ENCODE measurements around the gene KCP.
"Not testable (repeated sequence)": the region's sequence is repeated elsewhere in the genome, so short reads cannot be mapped to it uniquely, and the experiment has no call there.

Gene KCP

DNA sequence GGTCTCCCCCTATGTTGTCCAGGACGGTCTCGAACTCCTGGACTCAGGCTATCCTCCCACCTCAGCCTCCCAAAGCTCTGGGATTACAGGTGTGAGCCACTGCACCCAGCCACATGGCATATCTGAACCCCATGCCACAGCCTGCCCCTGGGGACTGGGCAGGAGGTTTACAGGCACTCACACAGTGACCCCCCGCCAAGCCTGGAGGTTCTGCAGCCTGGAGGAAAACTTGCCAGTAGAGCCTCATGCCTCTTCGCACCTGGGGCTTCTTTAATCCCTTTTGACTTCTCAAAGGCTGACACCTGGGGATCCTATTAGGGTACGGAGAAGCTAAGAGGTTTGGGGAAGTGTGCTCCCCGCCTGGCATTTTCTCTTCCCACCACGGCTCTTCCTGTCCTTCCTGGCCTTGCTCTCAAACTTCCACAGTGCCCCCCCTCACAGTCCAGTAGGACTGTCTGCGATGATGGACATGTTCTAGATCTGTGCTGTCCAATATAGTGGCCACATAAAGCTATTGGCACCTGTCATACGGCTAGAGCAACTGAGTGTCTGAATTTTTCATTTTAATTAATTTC lies 11.4 kb upstream of the KCP start:
- DNase-seq (ENCODE audit: low spot score), result no peak

DNA sequence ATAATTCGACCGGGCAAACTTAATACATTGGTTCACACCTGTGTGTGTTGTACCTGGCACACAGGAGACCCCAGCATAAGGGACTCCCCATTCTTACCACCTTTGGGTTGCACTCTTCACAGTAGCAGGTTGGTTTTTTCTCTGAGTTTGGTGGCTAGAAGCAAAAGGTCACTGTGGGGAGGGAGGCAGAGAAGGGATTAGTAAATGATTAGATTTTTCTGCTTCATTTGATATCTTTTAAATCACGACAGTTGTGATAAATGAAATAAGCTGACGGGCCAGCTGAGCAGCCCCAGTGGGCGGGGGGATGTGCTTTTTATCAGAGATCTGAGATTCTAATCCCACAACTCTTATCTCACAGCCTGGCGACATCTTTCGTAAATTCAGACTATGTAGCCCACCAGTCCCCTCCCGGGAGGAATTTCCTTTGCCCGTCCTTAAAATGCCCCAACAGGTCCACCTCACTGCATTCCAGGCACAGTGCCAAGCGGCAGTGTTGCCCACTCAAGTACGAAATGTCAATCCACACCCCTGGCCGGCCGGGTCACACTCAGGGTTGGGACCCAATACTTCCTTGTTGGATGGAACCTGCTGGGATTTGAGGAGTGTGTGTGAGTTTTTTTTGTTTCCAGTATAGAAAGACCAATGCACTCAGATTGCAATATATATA lies 10.5 kb upstream of the KCP start:
- DNase-seq (ENCODE audit: low spot score), result no peak

DNA sequence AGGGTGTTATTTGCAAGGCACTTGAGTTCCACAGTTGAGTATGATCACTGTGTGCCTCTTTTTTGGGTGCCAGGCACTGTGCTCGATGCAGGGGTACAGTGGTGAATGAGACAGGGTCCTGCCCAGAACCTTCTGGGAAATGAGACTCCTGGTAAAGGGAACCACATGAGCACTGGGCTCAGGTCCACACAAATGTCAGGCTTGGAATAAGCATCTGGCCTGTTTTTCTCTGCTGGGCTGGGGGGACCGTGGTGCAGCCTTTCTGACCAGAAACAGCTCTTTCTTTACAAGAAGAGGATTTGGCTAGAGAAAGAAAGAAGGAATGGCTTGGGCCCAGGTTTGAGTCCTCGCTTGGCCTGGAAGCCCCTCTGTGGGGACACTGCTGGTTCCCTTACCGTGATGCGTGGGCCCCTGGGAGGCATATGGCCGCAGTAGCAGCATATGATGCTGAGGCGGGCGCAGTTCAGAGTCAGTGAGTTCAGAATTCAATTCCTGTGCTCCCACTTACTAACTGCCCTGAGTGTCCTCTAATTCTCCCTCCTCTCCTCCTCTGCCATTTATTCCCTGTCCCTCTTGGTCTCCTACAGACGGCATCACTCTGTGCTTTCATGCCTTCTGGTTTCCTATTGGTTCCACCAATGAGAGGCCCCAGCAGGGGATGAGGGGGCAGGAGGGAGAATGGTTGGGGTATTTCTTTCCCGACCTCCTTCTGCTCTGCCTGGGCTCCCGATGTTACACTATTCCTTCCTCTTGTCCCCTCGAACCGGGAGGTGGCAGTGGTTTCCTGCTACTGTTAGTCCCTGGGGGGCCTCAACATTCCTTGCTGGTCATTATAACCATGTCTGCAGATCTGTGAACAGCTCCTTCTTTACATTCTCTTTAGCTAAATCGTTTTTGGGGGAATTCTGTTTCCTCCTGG lies 9.6 kb upstream of the KCP start:
- DNase-seq (ENCODE audit: low spot score), result no peak

DNA sequence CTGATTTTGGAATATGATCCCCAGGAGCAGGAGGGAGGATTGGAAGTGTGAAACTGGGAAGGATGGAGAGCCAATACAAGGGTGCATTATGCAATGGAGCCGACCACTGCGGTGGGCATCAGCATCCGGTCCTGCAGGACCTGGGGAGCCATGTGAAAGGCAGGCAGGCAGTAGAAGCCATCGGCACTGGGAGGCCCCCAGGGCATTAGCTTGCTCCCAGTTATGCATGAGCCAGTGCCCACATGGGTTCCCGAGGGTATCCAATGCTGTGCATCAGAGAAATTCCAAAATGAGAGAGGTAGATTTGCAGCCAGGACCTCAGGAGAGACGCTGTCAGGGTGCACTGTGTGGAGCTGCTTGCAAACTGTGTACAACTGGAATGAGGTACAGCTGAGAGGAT lies 8.7 kb upstream of the KCP start:
- no peak for DNase-seq (ENCODE audit: low spot score)

DNA sequence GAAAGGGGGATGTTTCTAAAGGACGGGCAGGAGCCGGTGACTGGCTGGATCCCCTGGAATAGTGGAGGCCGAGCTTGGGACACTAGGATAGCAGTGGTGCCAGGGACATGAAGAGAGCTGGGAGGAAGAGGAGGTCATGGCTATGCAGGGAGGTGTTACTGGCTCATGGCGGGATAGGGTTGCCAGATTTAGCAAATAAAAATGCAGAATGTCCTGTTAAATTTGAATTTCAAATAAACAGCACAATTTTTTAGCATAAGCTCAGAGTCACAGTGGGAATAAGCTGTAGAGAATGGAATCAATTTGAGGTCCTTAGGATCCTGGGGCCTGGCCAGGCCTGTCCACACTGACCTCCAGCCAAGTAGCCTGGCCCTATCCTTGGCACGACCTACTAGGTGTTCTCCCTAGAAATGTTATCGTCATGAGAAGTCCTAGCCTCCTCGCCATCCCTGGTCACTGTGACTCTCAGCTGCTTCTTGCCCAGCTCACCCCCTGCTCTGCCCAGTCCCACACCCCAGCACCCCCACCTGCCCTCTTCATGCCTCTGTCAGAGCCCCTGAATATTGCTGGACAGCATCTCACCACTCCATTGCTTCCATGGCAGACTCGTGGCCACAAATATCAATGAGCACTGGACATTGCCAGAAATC lies 7.6 kb upstream of the KCP start:
- no peak for DNase-seq (ENCODE audit: low spot score)

DNA sequence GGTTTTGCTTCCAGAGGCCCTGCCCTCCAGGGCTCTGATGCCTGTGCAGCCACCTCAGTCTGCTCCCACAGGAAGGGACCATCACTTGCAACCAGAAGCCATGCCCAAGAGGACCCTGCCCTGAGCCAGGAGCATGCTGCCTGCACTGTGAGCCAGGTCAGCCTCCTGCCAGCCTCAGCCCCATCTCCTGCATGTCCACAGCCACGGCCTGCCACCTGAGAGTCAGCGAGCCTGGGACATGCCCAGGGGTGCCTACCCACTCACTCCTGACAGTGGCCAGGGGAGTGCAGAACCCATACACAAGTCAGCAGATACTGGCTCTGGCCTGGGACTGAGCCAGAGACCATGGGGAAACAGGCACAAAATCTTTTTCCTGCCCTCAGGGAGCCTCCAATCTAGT lies 6.6 kb upstream of the KCP start:
- no peak for DNase-seq (ENCODE audit: low spot score)

DNA sequence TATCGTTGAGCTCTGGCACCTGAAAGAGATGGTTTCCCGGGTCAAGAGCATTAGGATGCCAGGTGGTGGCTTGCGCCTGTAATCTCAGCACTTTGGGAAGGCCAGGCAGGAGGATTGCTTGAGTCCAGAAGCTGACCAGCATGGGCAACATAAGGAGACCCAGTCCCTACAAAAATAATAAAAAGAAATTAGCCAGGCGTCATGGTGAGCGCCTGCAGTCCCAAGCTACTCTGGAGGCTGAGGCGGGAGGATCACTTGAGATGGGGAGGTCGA lies 6.1 kb upstream of the KCP start:
- DNase-seq (ENCODE audit: low spot score), result no peak

DNA sequence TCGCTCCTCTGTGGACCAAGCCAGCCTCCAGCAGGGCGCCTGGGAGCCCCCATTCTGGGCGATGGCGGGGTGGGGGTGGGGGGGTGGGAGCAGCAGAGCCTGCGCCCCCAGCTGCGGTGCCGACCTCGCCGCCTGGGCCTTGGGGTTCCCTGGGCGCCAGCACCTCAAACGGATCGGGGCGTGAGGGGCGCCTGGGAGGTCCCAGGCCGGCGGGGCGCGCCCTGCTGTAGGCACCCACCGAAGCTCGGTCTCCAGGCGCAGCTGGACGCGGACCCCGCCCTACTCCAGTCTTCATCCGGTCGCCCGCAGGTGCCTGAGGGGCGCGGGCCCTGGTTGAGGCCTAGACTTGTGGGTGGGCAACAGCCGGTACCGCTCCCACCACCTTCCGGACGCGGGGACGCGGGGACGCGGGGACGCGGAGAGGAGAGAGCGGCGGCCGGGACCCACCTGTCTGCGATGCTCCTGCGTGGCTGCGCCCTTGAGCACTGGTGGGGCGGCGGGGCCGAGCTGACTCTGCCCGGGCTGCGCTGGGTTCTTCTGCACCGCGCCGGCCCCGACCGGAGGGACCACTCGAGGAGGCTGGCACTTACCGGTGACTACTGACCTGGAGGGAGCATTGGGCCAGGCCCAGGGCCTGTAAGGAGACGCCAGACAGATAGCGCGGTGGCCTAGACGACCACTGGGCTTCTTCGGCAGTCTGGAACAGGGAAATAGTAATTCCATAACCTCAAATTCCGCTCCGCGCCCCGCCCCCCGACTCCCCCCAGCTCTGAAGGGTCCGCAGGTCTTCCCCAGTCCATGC lies 5.5 kb upstream of the KCP start:
- DNase-seq (ENCODE audit: low spot score), result no peak

DNA sequence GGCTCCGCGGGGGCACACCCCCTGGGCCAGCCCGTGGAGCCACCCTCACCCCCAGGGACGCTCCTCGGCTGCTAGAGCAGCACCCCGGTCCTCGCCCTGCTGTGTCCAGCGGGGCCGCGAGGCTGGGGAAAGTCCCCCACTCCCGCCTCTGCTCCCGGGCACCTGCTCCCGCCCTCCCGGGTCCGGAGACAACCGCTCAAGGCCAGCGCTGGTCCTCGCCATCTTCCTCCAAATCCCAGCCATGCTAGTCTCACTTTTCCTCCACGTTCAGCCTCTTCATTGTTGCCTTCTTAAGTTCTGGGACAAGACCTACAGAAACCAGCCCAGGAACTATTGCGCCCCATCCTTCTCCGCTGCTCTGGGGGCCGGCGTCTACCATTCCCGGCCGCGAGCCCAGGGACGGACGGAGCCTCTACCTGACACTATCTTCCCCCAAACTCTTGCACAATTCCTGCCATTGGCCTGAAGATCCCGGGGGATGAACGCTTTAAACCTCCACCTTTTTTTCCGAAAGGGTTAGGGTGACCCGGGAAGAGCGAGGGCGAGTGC lies 4.8 kb upstream of the KCP start:
- no peak for DNase-seq (ENCODE audit: low spot score)

DNA sequence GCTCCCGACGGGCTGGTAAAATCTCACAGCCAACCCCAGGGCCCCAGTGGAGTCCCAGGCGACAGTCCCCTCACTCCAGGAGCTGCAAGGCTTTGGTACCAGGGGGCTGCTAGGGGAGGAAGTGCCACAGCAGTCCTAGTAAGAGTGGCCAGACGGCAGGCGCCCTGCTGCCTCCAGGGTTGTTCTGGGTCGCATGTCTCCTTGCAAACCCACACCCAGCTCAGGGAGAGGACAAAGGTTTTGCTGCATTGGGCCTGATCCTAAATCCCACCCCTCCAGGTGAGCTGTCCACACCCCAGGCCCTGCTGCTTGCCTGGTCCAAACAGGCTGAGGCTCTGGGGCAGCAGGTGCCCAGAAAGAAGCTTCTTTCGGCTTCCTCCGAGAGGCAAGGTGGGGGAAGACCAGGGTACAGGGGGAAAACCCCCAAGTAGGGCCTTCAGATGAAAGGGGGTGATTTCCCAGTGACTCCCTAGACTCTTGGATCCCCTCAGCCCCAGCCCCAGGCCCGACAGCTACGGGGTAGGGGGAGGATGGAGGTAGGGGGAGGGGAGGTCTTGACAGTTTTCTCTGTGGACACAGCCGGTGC lies 4.2 kb upstream of the KCP start:
- DNase-seq (ENCODE audit: low spot score), result no peak

DNA sequence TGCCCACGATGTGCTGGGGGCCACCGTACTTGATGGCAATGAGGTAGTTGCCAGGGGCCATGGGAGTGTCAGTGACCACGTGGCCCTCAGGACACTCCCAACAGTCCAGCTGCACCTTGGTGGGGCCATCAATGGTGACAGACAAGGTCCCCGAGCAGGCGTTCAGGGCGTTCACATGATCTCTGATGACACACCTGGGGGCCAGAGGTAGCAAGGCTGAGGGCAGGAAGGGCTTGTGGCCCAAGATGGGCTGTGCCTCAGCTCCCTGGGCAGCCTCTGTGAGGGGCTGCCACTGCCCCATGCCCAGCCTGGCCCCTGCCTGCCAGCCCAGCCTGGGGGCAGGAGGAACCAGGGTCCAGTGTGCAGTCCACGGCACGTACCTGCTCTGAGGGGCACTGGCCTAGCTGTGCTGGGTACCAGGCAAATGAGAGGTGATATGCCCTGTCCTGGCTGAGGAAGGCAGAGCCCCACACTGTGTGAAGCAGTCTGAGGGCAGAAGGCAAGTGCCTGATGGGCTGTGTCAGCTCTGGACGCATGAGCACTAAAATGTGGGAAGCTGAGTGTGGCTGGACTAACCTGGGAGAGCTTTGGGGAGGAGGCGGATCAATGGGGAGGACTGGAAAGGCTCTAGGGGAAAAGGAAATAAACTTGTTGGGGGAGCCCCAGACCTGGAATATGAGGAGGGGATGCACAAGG lies 3.5 kb upstream of the KCP start:
- DNase-seq (ENCODE audit: low spot score), result no peak

DNA sequence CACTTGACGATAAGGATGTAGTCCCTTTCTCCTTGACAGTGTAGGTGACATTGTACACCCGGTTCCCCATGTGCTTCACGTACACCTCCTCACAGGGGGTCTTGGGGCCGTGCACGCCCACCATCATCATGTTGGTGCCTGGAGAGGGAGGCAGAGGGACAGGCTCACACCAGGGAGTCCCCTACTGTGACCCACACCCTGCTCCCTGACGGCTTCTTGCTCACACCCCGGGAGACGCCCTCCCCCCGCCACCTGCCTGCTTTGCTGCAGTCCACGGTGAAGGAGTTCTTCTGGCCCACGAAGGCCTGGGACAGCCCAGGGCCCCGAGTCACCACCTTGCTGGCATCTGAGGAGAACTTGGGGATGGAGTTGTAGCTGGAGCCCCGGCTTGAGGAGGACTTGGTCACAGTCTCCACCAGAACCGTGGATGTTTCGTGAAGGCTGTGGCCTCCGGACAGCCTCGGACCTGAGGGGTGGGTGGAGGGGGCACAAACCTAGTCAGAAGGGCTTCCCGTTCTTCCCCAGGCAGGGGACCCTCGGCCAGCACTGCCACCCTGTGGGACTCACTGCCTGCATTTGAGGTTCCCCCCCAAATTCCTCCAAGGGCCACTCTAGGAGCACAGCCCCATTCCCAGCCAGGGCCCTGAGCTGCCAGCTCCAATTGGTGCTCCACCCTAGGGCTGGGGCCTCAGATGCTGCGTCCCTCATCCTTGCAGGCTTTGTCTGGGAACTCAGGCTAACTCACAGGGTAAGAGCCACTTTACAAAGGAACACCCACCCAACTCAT lies 2.4 kb upstream of the KCP start:
- not testable (repeated sequence) for DNase-seq (ENCODE audit: low spot score)

DNA sequence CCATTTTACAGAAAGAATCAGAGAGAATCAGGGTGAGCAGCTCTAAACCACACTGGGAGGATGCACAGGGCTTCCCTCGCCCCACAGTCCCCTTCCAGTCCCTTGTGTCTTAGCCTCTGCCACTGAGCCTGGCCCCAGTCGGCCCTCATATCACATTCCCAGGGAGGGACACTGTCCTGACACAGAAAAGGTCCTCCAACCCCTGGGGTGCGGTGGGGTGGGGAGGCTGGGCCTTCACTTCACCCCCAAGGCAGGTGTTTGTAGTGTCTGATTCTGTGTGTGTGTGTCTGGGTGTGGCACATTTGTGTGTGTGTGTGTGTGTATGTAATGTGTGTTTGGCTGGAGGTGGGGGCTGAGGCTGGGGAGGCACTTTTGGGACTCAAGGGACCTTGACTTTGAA lies 1.8 kb upstream of the KCP start:
- DNase-seq (ENCODE audit: low spot score), result no peak

DNA sequence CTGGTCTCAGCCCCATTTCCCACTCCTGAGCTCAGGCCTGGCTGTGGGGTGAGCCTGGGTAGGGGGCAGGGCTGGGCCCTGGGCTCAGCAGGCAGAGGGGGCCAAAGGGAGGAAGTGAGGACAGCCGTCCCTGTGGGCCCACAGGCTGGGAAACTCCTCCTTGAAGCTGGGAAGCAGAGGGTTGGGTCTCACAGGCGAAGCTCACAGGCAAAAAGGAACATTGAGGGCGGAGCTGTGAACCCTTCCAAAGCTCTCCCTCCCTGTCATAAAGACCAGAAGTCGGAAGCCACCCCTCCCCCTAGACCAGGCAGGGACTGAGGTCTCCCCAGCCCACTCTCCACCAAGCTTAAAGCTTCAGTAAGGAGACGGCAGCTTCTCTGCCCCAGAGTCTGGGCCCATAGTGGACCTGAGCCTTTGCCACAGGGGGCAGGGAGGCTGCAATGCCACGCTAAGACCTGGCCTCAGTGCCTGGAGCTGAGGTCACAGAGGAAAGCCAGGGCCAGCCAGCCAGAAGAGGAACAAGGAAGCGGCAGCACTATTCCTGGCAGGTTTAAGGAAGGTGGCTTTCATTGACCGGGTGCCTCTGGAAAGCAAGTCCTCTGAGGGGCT lies 1.0 kb upstream of the KCP start:
- no peak for DNase-seq (ENCODE audit: low spot score)

DNA sequence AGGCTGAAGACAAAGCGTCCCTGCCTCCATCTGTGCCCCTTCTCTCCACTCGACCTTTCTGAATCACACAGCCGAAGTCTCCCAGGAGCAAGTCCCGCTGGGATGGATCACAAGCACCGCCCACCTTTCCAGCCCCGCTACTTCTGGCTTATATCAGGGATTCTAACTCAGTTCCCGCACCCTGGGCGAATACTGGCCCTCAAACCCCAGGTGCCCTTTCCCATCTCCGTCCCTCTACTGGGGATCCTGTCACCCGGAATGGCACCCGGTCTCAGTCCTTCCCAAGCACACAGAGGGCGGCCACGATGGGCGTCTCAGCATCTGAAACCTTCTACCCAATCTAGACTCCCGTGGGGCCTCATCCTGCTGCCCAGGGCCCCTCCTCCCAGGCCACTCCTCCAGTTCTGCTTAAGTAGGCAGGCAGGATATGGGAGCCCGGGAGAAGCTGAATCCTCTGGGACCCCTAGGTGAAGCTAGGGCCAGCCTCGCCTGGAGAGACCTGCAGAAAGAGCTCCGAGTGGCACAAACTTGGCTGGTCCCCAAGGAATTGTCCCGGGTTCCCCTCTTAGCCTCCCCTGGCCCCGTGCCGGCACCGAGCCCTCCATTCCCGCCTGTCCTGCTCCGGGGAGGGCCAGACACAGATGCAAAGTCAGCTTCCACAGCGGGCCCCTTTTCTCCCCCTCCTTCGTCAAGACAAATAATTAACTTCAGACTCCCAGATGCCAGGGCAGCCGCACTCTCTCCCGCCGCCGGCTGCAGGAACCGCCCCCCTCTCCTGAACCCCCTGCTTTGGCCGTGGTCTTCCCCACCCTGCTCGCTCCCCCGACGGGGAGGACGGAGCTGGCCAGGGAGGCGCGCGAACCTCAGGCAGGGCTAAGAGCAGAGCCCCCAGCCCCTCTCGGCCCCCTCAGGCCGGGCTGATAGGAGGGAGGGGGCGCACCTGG lies 612 bp downstream of the KCP start:
- no peak for DNase-seq (ENCODE audit: low spot score)

DNA sequence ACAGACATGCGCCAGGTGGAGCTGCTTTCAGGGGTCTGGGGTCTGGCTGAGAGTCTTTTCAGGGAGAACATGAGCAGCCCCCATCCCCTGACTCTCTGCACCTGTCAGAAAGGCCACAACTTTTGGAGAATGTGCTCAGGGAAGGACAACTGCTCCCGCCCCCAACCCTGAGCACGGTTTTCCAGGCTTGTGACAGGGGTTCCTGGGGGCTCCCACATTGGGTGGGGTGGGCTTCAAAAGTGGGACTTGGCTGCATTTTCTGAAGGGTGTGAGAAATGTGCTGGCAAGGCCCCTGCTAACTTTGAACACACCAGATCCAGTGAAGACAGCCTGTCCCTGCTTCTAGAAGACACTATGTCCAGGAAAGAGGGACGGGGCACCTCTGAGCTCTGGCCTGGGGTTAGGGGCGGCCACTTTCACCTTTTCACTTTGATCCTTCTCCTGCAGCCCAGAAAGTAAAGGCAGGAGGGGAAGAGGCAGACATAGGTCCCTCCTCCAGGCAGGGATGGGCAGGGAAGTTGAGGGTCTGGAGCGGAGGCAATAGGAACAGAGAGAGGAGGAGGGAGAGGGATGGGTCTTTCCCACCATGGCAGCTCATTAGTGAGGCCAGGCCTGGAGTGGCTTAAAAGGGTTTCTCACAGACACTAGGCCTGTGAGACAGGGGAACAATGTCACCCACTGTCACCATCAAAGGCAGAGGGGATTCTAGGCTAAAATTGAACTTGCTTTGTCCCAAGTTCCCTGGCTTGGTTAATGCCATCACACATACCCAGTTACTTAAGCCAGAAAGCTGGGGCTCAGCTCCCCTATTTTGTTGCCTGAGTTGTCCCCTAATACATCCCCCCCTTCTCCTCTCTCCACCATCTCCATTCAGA lies 1.5 kb downstream of the KCP start:
- DNase-seq (ENCODE audit: low spot score), result no peak

DNA sequence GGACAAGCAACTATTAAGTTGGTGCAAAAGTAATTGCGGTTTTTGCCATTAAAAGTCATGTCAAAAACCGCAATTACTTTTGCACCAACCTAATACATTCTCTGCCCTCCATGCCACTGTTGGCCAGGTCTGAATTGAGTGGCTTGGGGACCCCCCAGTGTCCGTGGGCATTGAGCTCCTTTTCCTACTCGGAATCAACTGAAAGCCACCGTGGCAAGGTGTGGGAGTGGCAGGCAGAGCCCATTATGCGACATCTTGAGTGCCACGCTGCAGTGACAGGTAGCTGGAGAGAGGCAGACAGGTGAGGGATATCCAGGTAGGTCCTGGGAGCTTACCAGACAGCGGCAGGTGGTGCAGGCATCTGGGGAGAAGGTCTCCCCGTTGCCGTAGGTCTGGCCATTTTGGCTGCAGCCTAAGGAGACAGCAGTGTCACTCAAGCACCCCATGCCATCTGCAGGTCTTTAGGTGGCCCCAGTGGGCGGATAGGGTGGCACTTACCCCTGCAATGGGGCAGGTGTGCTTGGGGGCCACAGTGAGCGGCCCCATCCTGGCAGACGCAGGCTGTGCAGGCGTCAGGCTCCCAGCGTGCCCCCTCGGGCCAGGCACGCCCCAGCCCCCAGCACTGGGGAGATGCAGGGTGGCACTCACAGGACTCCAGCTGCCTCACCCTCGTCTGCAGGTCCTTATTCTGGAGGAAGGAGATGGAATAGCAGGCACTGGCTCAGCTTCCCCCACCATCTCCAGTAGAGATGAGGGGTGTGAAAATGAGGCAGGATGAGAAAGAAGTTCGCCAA lies 3.5 kb downstream of the KCP start:
- DNase-seq (ENCODE audit: low spot score), result no peak
